ENCODE measurements around the gene EFCAB7.

DNA sequence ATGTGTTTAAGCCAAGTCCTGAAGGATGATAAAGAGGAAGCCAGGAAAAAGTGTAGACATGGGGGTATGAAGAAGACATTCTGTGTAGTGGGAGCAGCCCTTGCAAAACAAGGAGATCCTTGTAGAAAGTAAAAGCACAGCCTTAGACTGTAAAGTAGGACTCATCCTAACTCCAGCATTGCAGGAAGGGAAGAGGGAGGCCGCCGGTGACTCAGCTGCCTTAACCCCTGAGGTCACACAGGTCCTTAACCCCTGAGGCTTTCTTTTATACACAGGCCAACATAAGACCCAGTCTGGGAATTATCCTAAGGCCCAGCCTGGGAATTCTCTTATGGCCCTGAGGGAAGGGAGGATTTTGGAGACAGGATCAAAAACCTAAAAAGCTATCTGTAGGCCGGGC is 87.9 kb downstream of the EFCAB7 start:
- TF ChIP-seq CTCF (IDR thresholded peaks at IDR 0.05) (no peak), POLR2A (IDR thresholded peaks at IDR 0.05) (no peak), EP300 (IDR thresholded peaks at IDR 0.05) (no peak)
